AG08395 (cell line): Measurements from ENCODE around the gene DMXL2.
A peak's percentile ranks its signal among the peaks of the same experiment; 100 is the strongest.

Source experiments
- DNase-seq: peaks from one replicate; pipeline ENCODE4 v3.0.0; 2012; ENCODE audit warnings: mixed read lengths, low spot score

Gene DMXL2

DNA sequence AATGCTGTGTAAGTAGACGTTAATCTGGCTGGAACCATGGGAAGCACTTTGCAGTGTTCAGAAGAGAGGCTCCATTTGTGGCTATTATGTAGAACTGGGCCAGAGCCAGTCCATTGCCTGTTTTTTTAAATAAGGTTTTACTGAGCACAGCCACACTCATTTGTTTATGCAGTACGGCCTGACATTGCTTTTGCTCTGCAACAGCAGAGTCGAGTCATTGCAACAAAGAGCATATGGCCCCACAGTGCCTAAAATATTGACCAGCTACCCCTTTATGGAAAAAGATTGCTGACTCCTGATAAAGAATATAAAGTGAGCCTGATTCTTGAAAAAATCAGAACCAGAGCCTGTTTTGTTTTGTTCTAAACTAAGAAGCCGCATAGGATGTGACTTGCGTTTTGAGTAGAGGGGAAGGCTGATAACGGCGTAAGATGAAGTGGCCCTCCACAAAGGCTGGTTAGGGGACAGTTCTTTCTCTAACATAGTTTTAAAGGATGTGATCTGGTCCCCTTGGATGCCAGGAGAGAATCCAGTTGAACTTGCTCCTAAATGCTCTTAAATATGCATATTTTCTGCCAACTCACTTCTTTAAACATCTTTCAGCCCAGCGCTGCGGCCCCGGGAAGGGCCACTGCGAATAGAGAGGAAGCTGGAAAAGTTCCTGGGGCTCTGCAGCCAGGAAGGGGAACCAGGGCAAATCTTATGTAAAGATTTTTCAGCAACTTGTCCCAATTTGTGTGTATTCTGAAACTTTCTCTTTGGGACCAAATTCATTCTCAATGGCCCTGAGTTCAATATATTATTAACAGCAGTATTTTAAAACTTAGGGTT lies 216.7 kb downstream of the DMXL2 start:
- no peak for DNase-seq

DNA sequence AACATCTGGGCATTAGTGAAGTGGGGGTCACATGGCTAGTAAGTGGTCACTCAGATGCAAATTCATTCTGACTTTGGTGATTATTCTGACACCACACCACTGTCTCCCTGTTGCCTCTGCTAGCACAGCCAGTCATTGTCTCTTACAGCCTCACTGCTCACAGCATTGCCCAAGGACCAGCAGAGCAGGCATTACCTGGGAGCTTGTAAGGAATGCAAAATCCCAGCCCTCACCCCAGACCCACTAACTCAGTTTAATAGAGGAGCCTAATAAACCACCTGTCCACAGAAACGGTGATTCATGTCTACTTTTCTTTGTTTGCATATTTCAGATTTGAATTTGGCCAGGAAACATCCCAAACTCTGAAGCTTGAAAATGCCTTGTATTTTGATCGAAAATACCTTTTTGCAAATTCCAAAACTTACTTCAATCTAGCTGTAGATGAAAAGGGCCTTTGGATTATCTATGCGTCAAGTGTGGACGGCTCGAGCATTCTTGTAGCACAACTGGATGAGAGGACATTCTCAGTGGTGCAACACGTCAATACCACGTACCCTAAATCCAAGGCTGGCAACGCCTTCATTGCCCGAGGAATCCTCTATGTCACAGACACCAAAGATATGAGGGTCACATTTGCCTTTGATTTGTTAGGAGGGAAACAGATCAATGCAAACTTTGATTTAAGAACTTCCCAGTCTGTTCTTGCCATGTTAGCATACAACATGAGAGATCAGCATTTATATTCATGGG lies 218.4 kb downstream of the DMXL2 start:
- DNase-seq = no peak

DNA sequence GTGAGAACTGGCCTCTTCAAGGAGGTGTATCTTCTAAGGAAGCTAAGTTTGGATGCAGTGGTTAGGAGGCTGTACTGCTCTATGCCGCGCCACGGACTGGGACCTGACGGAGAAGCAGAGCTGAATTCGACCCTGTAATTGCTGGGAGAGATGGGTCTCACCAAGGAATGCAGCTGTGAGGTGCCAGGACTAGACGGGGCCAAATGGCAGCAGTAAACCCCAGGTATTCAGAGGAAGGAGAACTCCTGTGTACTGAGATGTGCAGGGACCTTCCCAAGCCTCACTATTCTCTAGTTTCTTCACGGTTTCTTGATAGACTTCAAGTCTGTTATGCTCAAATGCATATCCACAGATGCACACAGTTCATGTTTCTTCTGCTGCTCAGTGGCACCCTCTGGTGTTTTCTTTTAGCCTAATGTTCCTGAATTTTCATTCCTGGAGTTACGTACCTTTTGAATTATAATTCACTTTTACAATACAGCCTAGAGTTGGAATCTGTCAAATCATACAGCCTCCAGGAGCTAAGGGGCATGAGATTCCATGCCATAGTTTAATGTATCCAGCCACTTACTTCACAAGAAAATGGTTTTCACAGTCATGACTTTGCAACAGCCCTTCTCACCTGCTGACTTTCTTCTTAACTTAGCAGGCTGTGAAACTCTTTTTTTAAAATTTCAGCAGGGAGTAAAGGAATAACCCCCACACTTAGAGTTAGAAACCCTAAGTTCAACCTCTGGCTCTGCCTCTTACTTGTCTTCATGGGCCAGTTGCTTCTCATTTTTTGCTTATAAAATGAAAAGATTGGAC lies 219.3 kb downstream of the DMXL2 start:
- peak; percentile 55 for DNase-seq

DNA sequence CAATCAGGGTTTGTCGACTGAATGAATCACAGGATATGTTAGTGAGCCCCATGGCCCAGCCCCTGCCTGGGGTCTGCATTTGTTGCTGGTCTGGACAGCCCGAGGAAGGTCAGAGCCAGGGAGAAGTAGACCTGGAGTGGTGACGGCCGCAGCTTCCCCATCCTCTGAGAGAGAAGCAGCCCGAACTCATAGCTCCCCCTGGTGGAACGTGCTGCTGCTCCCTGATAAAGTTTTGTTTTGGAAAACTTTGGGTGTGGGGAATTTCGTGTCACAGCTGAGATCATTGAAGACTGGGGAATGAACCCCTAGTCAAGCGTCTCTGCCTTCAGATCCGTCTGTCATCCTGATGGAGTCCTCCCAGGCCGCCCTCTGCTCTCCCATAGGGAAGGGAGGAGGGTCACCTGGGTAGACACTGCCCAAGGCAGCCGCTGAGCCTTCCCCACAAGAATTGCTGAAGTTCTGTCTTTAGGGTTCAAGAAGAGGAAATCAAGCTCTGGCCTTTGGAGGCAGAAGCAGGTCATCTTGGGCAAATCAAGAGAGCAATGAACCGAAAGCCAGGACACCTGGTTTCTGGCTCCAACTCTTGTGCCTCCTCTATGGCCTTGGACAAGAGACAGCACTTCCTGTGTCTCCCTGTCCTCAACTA lies 220.6 kb downstream of the DMXL2 start:
- DNase-seq = peak; percentile 81

DNA sequence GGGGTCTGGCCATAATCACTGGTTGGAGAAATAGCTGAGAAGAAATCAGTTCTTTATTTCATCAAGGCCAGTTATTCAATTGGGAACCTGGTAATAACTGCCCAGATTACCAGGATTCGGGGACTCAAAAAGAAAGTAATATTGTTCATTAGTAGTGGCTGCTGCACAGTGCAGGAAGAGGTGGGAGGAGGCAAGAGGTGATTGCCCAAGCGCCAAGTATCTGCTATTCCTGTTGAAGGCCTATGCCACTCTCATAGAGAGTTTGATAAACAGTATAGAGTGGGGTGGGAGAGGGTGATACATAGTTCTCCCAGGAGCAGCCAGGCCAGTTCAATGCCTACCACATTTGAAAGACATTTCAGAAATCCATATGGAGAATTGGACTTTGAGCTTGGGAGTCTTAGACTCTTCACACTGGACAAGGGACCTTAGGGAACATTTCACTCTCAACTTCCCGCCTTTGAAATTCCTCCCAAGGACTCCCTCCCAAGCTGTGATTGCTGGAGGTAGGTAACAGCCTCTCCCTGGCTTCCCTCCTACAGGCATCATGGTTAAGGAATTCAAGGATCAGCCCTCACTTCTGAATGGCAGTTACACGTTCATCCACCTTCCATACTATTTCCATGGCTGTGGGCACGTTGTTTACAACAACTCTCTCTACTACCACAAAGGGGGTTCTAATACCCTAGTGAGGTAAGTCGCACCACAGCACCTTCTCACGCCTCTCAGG lies 221.4 kb downstream of the DMXL2 start:
- DNase-seq = no peak

DNA sequence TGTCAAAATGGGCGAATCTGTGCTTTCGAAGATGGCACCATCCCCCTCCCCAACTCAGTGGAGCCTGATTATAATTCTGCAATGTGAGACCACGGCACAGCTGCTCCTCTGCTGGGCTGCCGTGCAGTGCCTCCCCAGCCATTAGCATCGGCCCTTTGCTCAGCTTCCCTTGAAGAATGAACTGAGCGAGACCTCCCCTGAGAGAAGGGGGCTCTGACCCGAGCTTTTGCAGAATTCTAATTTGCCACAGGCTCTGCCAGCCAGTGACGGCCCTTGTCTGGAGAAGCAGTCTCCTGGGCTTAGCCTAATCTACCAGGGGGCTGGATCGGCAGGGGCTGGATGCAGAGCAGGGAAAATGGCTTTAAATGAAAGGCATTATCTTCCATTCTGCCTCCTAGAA lies 223.9 kb downstream of the DMXL2 start:
- DNase-seq = no peak
